Activated B cell treated with CpG ODN at 0.5 μM for 24 hours (primary cell): Measurements from ENCODE around the gene CCNK. TPM values are rescaled to one million over a fixed set of nuclear protein-coding genes. Genes with fewer than 3 reads are reported as not detected.

ENCODE experiments used
- ATAC-seq: fragments of 200-7000 bp; cut with Tn5 transposase; one replicate; pipeline ENCODE4 v1.10.0; 2021; ENCODE audit warnings: low read depth, mild to moderate bottlenecking, moderate library complexity
- CTCF ChIA-PET: fragments of 350-600 bp; sonication (Branson Sonifier 250); formaldehyde crosslinking; loops from one replicate; lab custom pipeline; 2021; ENCODE audit warnings: antibody characterized with exemption; lab: Charles Lee
- POLR2A ChIA-PET: fragments of 350-600 bp; sonication (Branson Sonifier 250); formaldehyde crosslinking; loops from one replicate; lab custom pipeline; 2021; ENCODE audit warnings: antibody characterized with exemption; lab: Charles Lee
- DNase-seq: peaks from one replicate; pipeline ENCODE4 v3.0.0; 2022
- H3K27ac Mint-ChIP-seq: one replicate; pipeline ENCODE4 v1.8.0; 2020; ENCODE audit warnings: mixed read lengths
- H3K27me3 Mint-ChIP-seq: one replicate; pipeline ENCODE4 v1.8.0; 2021; ENCODE audit warnings: mixed read lengths
- H3K36me3 Mint-ChIP-seq: one replicate; pipeline ENCODE4 v1.8.0; 2021; ENCODE audit warnings: low read depth, mixed read lengths
- H3K4me1 Mint-ChIP-seq: one replicate; pipeline ENCODE4 v1.8.0; 2021; ENCODE audit warnings: mixed read lengths
- H3K4me3 Mint-ChIP-seq: one replicate; pipeline ENCODE4 v1.8.0; 2020; ENCODE audit warnings: mild to moderate bottlenecking, mixed read lengths
- H3K9me3 Mint-ChIP-seq: one replicate; pipeline ENCODE4 v1.8.0; 2020; ENCODE audit warnings: mixed read lengths
- intact Hi-C: fragments of 100-400 bp; cut with micrococcal nuclease; formaldehyde crosslinking; loops from one replicate; pipeline ENCODE4 v1.15.1; 2024
- total RNA-seq: library from RNA; stranded (reverse); gene quantifications from 2 replicates; pipeline ENCODE4 v1.2.3, GENCODE V29; 2022
- TF ChIP-seq, protein P1 (sequence below): fragments of 200-600 bp; IDR thresholded peaks from one replicate; pipeline ENCODE4 v1.8.0; 2022; ENCODE audit warnings: antibody characterized with exemption, mild to moderate bottlenecking

CCNK gene
- total RNA-seq, 1 donor from 2014 or later = 79.2 TPM

DNA sequence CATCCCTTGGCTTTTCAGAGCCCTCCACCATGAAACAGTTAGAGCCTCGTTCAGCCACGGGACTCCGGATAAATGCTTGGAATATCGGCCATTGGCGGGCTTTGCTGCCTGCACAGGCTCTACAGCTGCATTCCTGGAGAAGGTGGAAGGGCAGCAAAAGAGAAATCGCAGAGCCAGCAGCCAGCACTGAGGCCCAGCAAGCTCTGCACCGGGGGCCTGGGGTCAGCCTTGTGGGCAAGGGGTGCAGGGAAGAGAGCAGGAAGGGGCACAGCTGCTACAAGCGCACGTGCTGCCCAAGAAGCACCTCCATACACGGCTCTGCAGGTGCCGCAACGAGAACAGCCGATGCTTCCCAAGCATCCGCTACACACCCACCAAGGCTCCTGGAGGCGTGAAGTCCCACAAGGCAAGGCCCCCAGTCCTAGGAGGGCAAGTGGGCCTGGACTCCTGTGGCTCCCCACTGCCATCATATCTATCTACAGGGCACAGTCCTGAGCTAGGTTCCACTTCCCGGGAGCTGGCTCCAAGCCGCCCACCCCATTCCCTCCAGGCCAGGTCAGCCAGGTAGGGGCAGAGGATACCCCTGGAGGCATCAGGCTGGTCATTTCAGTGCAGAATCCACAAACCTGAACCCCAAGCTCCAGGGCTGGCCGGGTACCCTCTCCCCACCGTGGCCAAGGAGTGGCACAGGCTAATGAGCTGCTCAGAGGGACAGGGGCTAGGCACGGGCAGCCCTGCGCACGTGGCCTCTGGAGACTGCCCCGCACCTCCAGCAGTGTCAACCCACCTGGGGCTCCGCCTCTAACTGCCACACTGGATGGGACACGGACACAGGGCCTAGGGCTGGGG, 40.2 kb downstream of the CCNK start:
- intact Hi-C loops = no loop called here
- ATAC-seq (no peak), DNase-seq (no peak)
- ChIA-PET CTCF (interaction anchor here (0.6 kb wide), 1 partner anchor 67 kb away, joined by 3 read pairs; no protein-coding TSS in a partner anchor), POLR2A (no interaction called here)
- no peaks in the 10 kb centered on the region for H3K36me3 Mint-ChIP-seq
- no peaks in the 10 kb centered on the region for H3K9me3 Mint-ChIP-seq
- no peak overlapping the region for H3K27ac Mint-ChIP-seq
- no peak overlapping the region for H3K4me3 Mint-ChIP-seq
- TF ChIP-seq, protein P1, sequence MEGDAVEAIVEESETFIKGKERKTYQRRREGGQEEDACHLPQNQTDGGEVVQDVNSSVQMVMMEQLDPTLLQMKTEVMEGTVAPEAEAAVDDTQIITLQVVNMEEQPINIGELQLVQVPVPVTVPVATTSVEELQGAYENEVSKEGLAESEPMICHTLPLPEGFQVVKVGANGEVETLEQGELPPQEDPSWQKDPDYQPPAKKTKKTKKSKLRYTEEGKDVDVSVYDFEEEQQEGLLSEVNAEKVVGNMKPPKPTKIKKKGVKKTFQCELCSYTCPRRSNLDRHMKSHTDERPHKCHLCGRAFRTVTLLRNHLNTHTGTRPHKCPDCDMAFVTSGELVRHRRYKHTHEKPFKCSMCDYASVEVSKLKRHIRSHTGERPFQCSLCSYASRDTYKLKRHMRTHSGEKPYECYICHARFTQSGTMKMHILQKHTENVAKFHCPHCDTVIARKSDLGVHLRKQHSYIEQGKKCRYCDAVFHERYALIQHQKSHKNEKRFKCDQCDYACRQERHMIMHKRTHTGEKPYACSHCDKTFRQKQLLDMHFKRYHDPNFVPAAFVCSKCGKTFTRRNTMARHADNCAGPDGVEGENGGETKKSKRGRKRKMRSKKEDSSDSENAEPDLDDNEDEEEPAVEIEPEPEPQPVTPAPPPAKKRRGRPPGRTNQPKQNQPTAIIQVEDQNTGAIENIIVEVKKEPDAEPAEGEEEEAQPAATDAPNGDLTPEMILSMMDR = no peak
- H3K27me3 Mint-ChIP-seq = no peaks in the 10 kb centered on the region
- H3K4me1 Mint-ChIP-seq = peaks cover 2% of the 10 kb centered on the region

DNA sequence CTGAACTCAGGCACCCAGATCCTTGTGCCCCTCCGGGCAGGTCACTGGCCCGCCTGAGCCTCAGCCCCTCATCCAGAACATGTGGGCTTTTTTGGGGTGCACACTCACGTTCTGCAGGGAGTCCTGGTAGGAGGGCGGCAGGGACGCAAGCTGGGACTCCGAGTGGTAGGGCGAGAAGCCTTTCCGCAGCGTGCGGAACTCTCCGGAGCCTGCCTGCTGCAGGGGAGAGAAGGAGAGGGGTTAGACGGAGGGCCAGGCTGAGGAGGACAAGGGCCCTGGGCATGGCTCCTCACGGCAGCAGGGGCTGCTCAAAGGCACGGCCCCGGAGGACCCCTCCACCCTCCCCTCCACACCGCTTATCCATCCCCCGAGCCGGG, 40.8 kb downstream of the CCNK start:
- no peak for ATAC-seq
- H3K27ac Mint-ChIP-seq = no peak overlapping the region
- no peaks in the 10 kb centered on the region for H3K27me3 Mint-ChIP-seq
- H3K4me1 Mint-ChIP-seq = peaks cover 2% of the 10 kb centered on the region
- H3K36me3 Mint-ChIP-seq = no peaks in the 10 kb centered on the region
- no peak overlapping the region for H3K4me3 Mint-ChIP-seq
- TF ChIP-seq, protein P1 = no peak
- CTCF ChIA-PET = no interaction called here
- intact Hi-C loops = no loop called here
- no peaks in the 10 kb centered on the region for H3K9me3 Mint-ChIP-seq
- POLR2A ChIA-PET = no interaction called here
- DNase-seq = no peak

DNA sequence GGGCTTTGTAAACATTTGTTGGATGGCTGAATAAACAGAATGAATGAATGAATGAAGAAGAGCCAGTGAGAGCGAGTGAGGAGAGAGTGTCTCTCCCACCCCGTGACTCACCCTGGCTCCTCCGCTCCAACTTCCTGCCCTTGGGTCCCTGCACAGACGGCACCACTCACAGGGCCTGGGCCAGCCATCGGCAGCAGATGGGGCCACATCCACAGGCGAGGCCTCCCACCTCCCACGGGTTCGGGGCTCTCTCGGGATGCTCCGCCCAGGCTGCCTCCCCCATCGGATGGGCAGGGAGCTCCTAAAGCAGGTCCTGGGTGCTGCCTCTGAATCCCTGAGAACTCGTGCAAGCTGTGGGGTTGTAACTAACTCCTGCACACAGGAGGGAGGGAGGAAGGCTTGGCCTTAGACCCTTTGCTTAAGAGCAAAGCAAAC, 41.3 kb downstream of the CCNK start:
- ChIA-PET CTCF (no interaction called here), POLR2A (no interaction called here)
- no peaks in the 10 kb centered on the region for H3K9me3 Mint-ChIP-seq
- H3K27me3 Mint-ChIP-seq = no peaks in the 10 kb centered on the region
- H3K27ac Mint-ChIP-seq = no peak overlapping the region
- H3K36me3 Mint-ChIP-seq = no peaks in the 10 kb centered on the region
- H3K4me3 Mint-ChIP-seq = no peak overlapping the region
- TF ChIP-seq, protein P1 = no peak
- intact Hi-C loops = no loop called here
- ATAC-seq (no peak), DNase-seq (no peak)
- H3K4me1 Mint-ChIP-seq = peaks cover 2% of the 10 kb centered on the region

DNA sequence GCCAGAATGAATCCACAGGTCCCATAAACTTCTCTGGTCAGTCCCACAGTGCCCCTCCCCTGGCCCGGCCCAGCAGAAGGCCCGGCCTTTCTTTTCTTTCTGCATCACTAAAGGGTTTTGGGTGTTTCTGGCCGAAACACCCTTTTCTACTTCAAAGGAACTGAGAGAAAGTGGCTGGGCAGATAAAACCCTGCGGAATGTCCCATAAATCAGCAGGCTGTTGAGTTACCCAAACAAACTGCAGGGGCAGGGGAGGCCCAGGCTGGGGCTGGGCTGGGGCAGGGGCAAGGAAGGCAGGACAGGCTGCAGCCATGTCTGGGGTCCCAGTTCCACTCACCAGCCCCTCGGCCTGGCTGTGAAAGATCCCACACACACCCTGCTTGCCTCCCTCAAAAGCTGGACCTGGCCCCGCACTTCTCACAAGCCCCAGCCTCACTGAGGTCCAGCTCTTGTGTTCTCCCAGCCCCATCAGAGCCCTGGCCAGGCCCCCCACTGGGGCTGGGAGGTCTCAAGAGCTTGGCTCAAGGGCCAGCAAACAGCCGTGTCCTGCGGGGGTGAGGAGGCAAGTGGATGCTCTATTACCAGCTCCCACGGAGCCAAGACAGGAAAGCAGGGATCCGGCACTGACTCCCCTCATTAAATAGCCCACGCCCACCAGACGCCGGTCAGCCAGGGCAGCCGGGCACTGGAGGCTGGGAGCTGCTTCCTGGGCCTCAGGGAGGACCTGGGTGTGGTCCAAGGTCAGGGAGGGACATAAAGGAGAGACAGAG, 41.9 kb downstream of the CCNK start:
- H3K27me3 Mint-ChIP-seq = no peaks in the 10 kb centered on the region
- H3K27ac Mint-ChIP-seq = no peak overlapping the region
- ChIA-PET POLR2A (no interaction called here), CTCF (no interaction called here)
- no peak overlapping the region for H3K4me3 Mint-ChIP-seq
- ATAC-seq (no peak), DNase-seq (no peak)
- peaks cover 2% of the 10 kb centered on the region for H3K4me1 Mint-ChIP-seq
- TF ChIP-seq, protein P1 = no peak
- no peaks in the 10 kb centered on the region for H3K36me3 Mint-ChIP-seq
- no peaks in the 10 kb centered on the region for H3K9me3 Mint-ChIP-seq
- intact Hi-C loops = no loop called here

DNA sequence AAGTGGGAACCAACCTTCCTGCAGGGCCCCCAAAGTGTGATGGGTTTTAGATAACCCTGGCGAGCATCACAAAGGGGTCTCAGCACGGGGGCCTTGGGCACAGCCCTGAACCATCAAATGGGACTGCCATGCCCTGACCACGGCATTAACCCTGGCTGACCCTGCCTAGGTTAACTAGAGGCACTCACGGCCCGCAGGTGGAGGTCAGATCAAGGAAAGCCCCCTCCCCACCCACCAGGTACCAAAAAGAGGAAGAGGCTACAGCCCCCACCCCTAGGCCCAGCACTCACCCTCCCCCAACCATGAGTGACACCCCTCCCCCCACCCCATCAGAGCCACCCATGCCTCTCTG, 42.5 kb downstream of the CCNK start:
- no peak for ATAC-seq
- DNase-seq = no peak
- intact Hi-C loops = no loop called here
- TF ChIP-seq, protein P1 = no peak
- Mint-ChIP-seq H3K36me3 (no peaks in the 10 kb centered on the region), H3K27me3 (no peaks in the 10 kb centered on the region), H3K9me3 (no peaks in the 10 kb centered on the region), H3K4me3 (no peak overlapping the region), H3K27ac (no peak overlapping the region), H3K4me1 (peaks cover 2% of the 10 kb centered on the region)
- ChIA-PET POLR2A (no interaction called here), CTCF (no interaction called here)
